ENCODE data around the gene PTPRT.
"Not testable (repeated sequence)": the region's sequence is repeated elsewhere in the genome, so short reads cannot be mapped to it uniquely, and the experiment has no call there.

The PTPRT gene

GRCh38 chr20:43165611-43166010 is 24.1 kb downstream of the PTPRT start:
- DNase-seq (ENCODE audit: low spot score in 2 of 2) (no peak), ATAC-seq (no peak)
- Mint-ChIP-seq H3K36me3 (no peaks in the 10 kb centered on the region), H3K4me3 (no peak overlapping the region), H3K27ac (no peak overlapping the region), H3K9me3 (peaks cover 3% of the 10 kb centered on the region), H3K4me1 (no peaks in the 10 kb centered on the region)

GRCh38 chr20:43164736-43165135 is 25.0 kb downstream of the PTPRT start:
- H3K9me3 Mint-ChIP-seq; H3K27ac Mint-ChIP-seq; DNase-seq (ENCODE audit: low spot score in 2 of 2); H3K36me3 Mint-ChIP-seq; H3K4me3 Mint-ChIP-seq; ATAC-seq; H3K4me1 Mint-ChIP-seq: not testable (repeated sequence)

- peaks cover 7% of the 10 kb centered on the region for H3K9me3 Mint-ChIP-seq
Observed at GRCh38 chr20:43161716-43162115, 28.0 kb downstream of the PTPRT start.

GRCh38 chr20:43160941-43161340 is 28.8 kb downstream of the PTPRT start:
- no peaks in the 10 kb centered on the region for H3K36me3 Mint-ChIP-seq
- no peak overlapping the region for H3K4me3 Mint-ChIP-seq
- DNase-seq (ENCODE audit: low spot score in 2 of 2) (no peak), ATAC-seq (no peak)
- peaks cover 10% of the 10 kb centered on the region for H3K9me3 Mint-ChIP-seq
- no peak overlapping the region for H3K27ac Mint-ChIP-seq
- no peaks in the 10 kb centered on the region for H3K4me1 Mint-ChIP-seq

More at GRCh38 chr20:43161716-43162115, 28.0 kb downstream of the PTPRT start:
- DNase-seq (ENCODE audit: low spot score in 2 of 2) (no peak), ATAC-seq (no peak)
- H3K27ac Mint-ChIP-seq = no peak overlapping the region
- H3K4me3 Mint-ChIP-seq = no peak overlapping the region
- no peaks in the 10 kb centered on the region for H3K4me1 Mint-ChIP-seq
- H3K36me3 Mint-ChIP-seq = no peaks in the 10 kb centered on the region

- Mint-ChIP-seq H3K4me3 (no peak overlapping the region), H3K4me1 (no peaks in the 10 kb centered on the region), H3K27ac (no peak overlapping the region), H3K36me3 (no peaks in the 10 kb centered on the region), H3K9me3 (peaks cover 7% of the 10 kb centered on the region)
- DNase-seq (ENCODE audit: low spot score in 2 of 2) (no peak), ATAC-seq (no peak)
Observed at GRCh38 chr20:43159994-43160393, 29.7 kb downstream of the PTPRT start.

- DNase-seq (ENCODE audit: low spot score in 2 of 2) (no peak), ATAC-seq (no peak)
- Mint-ChIP-seq H3K9me3 (peaks cover 7% of the 10 kb centered on the region), H3K4me1 (no peaks in the 10 kb centered on the region), H3K36me3 (no peaks in the 10 kb centered on the region), H3K4me3 (no peak overlapping the region), H3K27ac (no peak overlapping the region)
Observed at GRCh38 chr20:43155366-43156100, 34.2 kb downstream of the PTPRT start.

- DNase-seq (ENCODE audit: low spot score in 2 of 2) (no peak), ATAC-seq (no peak)
- no peak overlapping the region for H3K27ac Mint-ChIP-seq
- no peak overlapping the region for H3K4me3 Mint-ChIP-seq
- H3K4me1 Mint-ChIP-seq = no peaks in the 10 kb centered on the region
- no peaks in the 10 kb centered on the region for H3K36me3 Mint-ChIP-seq
- H3K9me3 Mint-ChIP-seq = peaks cover 3% of the 10 kb centered on the region
Observed at GRCh38 chr20:43151901-43152300, 37.8 kb downstream of the PTPRT start.

GRCh38 chr20:43151256-43151655 is 38.5 kb downstream of the PTPRT start:
- Mint-ChIP-seq H3K27ac (no peak overlapping the region), H3K4me1 (no peaks in the 10 kb centered on the region), H3K36me3 (no peaks in the 10 kb centered on the region), H3K4me3 (no peak overlapping the region), H3K9me3 (peaks cover 2% of the 10 kb centered on the region)
- no peak for ATAC-seq
- DNase-seq (ENCODE audit: low spot score in 2 of 2) = no peak

GRCh38 chr20:43140726-43141125 is 49.0 kb downstream of the PTPRT start:
- no peak for DNase-seq (ENCODE audit: low spot score in 2 of 2)
- ATAC-seq = no peak

GRCh38 chr20:43138061-43138770 is 51.5 kb downstream of the PTPRT start:
- DNase-seq (ENCODE audit: low spot score in 2 of 2) (no peak), ATAC-seq (peak; percentile 29)
- Mint-ChIP-seq H3K27ac (no peak overlapping the region), H3K9me3 (peaks cover 3% of the 10 kb centered on the region), H3K36me3 (no peaks in the 10 kb centered on the region), H3K4me1 (no peaks in the 10 kb centered on the region), H3K4me3 (no peak overlapping the region)

More at GRCh38 chr20:43140726-43141125, 49.0 kb downstream of the PTPRT start:
- no peak overlapping the region for H3K27ac Mint-ChIP-seq
- H3K36me3 Mint-ChIP-seq = no peaks in the 10 kb centered on the region
- no peaks in the 10 kb centered on the region for H3K4me1 Mint-ChIP-seq
- H3K4me3 Mint-ChIP-seq = no peak overlapping the region
- H3K9me3 Mint-ChIP-seq = peaks cover 9% of the 10 kb centered on the region

- ATAC-seq (no peak), DNase-seq (ENCODE audit: low spot score in 2 of 2) (no peak)
- Mint-ChIP-seq H3K36me3 (no peaks in the 10 kb centered on the region), H3K27ac (no peak overlapping the region), H3K4me3 (no peak overlapping the region), H3K9me3 (peaks cover 3% of the 10 kb centered on the region), H3K4me1 (no peaks in the 10 kb centered on the region)
Observed at GRCh38 chr20:43137160-43137559, 52.5 kb downstream of the PTPRT start.

- no peak for DNase-seq (ENCODE audit: low spot score in 2 of 2)
- Mint-ChIP-seq H3K36me3 (no peaks in the 10 kb centered on the region), H3K4me3 (no peak overlapping the region), H3K4me1 (no peaks in the 10 kb centered on the region), H3K27ac (no peak overlapping the region), H3K9me3 (no peaks in the 10 kb centered on the region)
- ATAC-seq = no peak
Observed at GRCh38 chr20:43124241-43124640, 65.5 kb downstream of the PTPRT start.

GRCh38 chr20:43123180-43123579 is 66.5 kb downstream of the PTPRT start:
- no peak overlapping the region for H3K27ac Mint-ChIP-seq
- no peak overlapping the region for H3K4me3 Mint-ChIP-seq
- ATAC-seq = no peak
- no peaks in the 10 kb centered on the region for H3K9me3 Mint-ChIP-seq
- DNase-seq (ENCODE audit: low spot score in 2 of 2) = no peak
- no peaks in the 10 kb centered on the region for H3K36me3 Mint-ChIP-seq
- no peaks in the 10 kb centered on the region for H3K4me1 Mint-ChIP-seq

- no peaks in the 10 kb centered on the region for H3K36me3 Mint-ChIP-seq
- H3K27ac Mint-ChIP-seq = no peak overlapping the region
- no peak overlapping the region for H3K4me3 Mint-ChIP-seq
- ATAC-seq = no peak
- H3K4me1 Mint-ChIP-seq = no peaks in the 10 kb centered on the region
- H3K9me3 Mint-ChIP-seq = no peaks in the 10 kb centered on the region
- no peak for DNase-seq (ENCODE audit: low spot score in 2 of 2)
Observed at GRCh38 chr20:43119720-43120119, 70.0 kb downstream of the PTPRT start.

- DNase-seq (ENCODE audit: low spot score in 2 of 2) (no peak), ATAC-seq (no peak)
- Mint-ChIP-seq H3K27ac (no peak overlapping the region), H3K9me3 (no peaks in the 10 kb centered on the region), H3K4me3 (no peak overlapping the region), H3K36me3 (no peaks in the 10 kb centered on the region), H3K4me1 (no peaks in the 10 kb centered on the region)
Observed at GRCh38 chr20:43102394-43102793, 87.3 kb downstream of the PTPRT start.

- no peak overlapping the region for H3K27ac Mint-ChIP-seq
Observed at GRCh38 chr20:43096931-43097260, 92.8 kb downstream of the PTPRT start.

More at GRCh38 chr20:43096931-43097260, 92.8 kb downstream of the PTPRT start:
- ATAC-seq = no peak
- H3K36me3 Mint-ChIP-seq = no peaks in the 10 kb centered on the region
- no peak for DNase-seq (ENCODE audit: low spot score in 2 of 2)
- H3K4me1 Mint-ChIP-seq = no peaks in the 10 kb centered on the region
- no peak overlapping the region for H3K4me3 Mint-ChIP-seq
- H3K9me3 Mint-ChIP-seq = peaks cover 12% of the 10 kb centered on the region

All from stimulated activated effector memory CD8-positive, alpha-beta T cell treated with anti-CD3 and anti-CD28 coated beads, Interleukin-12 subunit alpha, Interleukin-12 subunit beta, amount 100 ng/mL, for 72 hours (primary cell).